SIG-M5 (cell line): ENCODE measurements around the gene RANBP3.
"Not testable (repeated sequence)": the region's sequence is repeated elsewhere in the genome, so short reads cannot be mapped to it uniquely, and the experiment has no call there.

Experiments used
- DNase-seq: peaks from one replicate; lab custom pipeline; 2025; lab: John Stamatoyannopoulos, UW

RANBP3 gene

GRCh38 chr19:5987077-5987818, 9.3 kb upstream of the RANBP3 start:
- DNase-seq = peak; percentile 13

DNA sequence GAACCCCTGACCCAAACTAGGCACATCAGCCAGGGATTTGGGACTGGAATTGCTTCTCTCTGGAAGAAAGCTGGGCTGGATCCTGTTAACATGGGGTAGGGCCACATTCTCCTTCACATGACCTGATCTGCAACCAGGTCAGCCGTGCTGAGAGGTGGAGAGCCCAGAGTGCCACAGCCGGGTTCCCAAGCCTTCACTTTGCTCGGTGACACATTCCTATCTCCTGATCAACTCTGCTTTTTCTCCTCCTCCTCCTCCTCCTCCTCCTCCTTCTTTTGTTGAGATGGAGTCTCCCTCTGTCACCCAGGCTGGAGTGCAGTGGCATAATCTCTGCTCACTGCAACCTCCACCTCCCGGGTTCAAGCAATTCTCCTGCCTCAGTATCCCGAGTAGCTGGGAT, 7.9 kb upstream of the RANBP3 start:
- not testable (repeated sequence) for DNase-seq

- DNase-seq = no peak
These were observed 7.3 kb upstream of the RANBP3 start for GRCh38 chr19:5985098-5985783.

- no peak for DNase-seq
These were observed 6.7 kb upstream of the RANBP3 start for GRCh38 chr19:5984600-5984999.

DNA sequence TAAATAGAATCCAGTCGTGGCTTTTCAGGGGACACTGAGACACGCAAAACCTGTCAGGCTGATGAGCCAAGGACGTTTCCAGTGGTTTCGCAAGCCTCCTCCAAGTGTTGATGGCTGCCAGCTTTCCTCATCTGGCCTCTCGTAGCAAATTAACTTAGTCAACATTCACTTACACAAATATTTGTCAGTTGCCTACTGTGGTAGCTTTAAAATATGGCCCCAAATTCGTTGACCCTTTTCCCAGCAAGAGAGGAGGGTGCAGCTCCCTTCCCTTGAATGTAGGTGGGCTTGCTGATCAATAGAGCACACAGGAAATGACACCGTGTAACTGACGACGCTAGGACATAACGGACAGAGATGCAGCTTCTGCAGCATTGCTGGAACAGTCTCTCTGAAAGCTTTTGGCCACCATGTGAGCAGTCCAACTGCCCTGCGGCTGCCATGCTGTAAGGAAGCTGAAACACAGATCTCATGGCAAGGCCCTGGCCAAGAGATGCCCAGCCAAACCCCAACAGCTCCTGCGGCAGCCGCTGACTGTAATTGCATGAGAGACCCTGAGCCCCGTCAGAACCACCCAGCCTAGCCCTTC, 5.5 kb upstream of the RANBP3 start:
- DNase-seq = no peak

DNA sequence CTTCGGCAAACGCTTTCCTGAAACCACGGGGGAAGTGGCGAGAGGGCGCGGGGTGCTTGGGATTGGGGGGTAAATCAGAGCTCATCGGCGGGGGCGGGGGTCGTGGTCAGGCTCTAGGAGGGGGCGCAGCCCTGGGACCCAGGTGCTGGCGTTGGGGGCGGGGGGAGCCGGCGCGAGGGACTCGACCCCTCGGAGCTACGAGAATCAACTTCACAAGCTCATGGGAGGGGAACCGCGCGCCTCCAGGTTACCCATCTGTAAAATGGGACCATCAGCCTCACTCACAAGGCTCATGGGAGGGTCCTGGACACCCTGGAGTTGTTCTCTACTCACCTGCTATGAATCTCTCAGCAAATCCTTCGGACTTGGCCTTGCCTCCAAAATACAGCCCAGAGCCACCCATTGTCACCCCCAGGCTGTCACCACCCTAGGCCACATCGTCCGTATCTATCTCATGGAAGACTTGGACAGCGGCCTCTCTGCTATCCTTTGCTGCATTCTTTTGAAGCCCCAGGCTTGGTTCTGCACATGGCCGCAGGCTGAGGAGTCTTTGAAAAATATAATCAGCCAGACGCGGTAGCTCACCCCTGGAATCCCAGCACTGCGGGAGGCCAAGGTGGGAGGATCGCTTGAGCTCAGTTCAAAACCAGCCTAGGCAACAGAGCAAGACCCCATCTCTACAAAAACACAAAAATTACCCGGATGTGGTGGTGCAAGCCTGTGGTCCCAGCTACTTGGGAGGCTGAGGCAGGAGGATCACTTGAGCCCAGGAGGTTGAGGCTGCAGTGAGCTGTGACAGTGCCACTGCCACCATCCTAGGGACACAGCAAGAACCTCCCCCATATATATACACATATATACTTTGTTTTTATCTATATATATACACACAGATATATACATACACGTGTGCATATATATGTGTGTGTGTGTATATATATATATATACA, 939 bp upstream of the RANBP3 start:
- DNase-seq = no peak

DNA sequence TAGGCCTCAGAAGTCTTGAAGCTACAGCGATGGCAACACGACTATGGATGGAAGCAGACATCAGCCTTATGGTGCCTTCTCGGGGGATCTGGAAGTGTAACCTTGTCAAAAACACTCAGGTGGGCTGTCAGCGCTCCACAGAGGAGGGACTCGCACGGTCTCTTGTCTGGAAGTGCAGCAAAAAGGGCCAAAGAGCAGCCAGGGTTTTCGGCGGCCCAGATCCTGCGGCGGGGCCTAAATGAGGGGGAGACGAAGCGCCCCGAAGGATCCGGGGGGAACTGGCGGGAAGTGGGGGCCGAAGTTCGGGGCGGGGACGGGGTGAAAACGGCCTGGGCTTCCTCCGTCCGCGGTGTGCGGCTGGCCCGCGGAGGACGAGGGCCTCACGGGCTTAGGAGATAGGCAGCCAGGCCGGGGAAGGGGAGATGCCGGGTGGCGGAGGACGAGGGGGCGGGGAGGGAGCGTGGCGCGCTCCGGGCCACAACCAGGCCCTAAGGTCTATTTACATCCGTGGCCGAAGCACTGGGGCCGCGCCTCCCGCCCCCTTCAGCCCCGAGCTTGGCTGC, 637 bp downstream of the RANBP3 start:
- DNase-seq = no peak

- DNase-seq = no peak
These were observed 1.2 kb downstream of the RANBP3 start for GRCh38 chr19:5976768-5977167.

GRCh38 chr19:5975388-5975728, 2.6 kb downstream of the RANBP3 start:
- DNase-seq = no peak

- no peak for DNase-seq
These were observed 3.1 kb downstream of the RANBP3 start for GRCh38 chr19:5974721-5975387.

- DNase-seq = no peak
These were observed 3.9 kb downstream of the RANBP3 start for GRCh38 chr19:5973867-5974635.

GRCh38 chr19:5973376-5973775, 4.6 kb downstream of the RANBP3 start:
- DNase-seq = no peak

DNA sequence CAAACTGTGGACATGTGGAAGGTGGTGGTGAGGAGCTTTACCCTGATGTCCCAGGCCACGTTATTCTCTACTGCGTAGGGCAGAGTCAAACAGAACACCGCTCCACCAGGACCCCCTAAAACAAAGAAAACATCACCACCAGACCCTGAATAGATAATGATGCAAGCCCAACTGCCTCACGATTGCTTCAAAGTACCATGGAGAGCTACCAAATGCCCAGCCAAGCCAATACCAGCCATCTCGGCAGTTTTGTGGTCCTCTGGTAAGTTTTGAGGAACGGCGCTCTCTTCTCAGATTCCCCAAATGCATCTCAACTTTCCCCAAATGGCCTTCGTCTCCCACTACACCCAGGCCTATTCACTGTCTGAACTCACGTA, 5.6 kb downstream of the RANBP3 start:
- DNase-seq = no peak

- no peak for DNase-seq
These were observed 6.1 kb downstream of the RANBP3 start for GRCh38 chr19:5971714-5972354.

GRCh38 chr19:5969476-5969875, 8.5 kb downstream of the RANBP3 start:
- no peak for DNase-seq

DNA sequence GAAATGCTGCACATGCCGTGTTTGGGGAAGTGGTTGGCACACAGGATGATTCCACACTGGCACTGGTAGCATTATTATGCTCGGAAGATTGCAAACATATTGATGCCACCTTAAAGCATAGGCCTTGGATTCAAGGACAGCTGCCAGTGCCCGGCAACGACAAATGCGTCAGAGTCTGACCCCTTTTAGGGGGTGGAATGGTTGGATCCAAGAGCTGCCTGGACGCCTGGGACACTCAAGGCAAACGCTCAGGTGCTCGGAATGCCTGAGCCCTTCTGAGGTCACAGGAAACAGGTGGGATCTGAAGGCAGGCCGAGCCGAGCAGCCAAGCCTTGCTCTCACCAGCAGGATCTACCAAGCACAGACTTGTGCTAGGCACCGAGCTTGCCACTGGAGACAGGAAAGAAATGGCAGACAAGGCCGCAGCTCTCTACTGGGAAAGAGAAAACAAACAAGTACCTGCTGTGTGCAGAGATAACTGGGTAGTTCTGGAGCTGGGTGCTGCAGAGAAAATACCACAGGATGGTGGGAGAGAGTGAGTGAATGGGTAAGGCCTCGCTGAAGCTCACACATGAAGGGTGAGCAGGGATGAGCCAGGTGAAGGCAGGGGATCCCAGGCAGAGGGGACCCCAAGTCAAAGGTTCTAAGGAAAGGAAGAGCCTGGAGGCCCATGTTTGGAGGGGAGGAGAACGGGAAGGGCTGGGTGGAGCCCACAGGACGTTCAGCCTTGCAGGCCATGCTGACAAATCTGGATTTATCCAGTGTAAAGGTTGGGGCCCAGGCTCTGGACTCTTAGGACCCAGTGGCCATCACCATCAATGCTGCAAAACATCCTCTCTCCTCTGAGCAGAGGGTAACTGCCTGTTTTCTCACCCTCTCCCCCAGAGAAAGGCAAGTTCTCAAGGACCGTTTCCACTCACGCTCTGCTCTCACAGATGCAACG, 9.2 kb downstream of the RANBP3 start:
- DNase-seq = no peak

DNA sequence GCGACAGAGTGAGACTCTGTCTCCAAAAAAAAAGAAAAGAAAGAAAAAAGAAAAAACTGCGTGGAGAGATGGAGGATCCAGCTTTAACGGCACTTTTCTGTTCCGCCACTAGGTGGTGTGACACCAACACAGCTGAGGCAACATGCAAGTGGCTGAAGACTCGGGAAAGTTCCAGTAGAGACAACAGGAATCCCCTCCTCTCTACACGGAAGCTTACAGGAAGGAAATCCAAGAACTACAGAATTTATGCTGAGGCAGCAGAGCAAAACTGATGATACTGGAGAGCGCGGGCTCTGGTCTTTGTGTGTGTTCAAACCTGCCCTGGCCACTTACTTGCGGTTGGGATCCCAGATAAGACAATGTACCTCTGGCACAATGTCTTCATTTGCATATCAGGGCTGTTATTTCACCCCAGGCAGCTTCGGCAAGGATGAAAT, 9.9 kb downstream of the RANBP3 start:
- no peak for DNase-seq

GRCh38 chr19:5967571-5967970, 10.4 kb downstream of the RANBP3 start:
- DNase-seq = no peak

GRCh38 chr19:5966941-5967340, 11.0 kb downstream of the RANBP3 start:
- no peak for DNase-seq
